Gastrocnemius medialis (tissue), 4 donors: ENCODE data around the gene SLX4IP. TPM values are rescaled to one million over a fixed set of nuclear protein-coding genes. Genes with fewer than 3 reads are reported as not detected.

Experiments
- ATAC-seq, 2 donors: fragments of 150-250 bp; one replicate each; pipeline ENCODE4 v1.9.1; 2016
- DNase-seq, 2 donors: peaks; one replicate each; pipeline ENCODE4 v3.0.0-alpha.2; 2019
- H3K27ac ChIP-seq, 4 donors: fragments of 200-600 bp; sonication (generic); 1 replicate in 1 of 4; 2 replicates in 3 of 4; pipeline ENCODE4 v1.5.1; 2016 to 2018; ENCODE audit warnings: mild to moderate bottlenecking in 2 of 4, moderate library complexity in 1 of 4
- H3K27me3 ChIP-seq, 3 donors: fragments of 200-600 bp; sonication (generic) in 2 of 3; 1 replicate in 1 of 3; 2 replicates in 2 of 3; pipeline versions ENCODE4 v1.5.1 to v1.6.0; 2016 to 2019; ENCODE audit warnings: mild to moderate bottlenecking in 1 of 3, moderate library complexity in 1 of 3
- H3K36me3 ChIP-seq, 2 donors: fragments of 200-600 bp; sonication (generic) in 1 of 2; one replicate each; pipeline ENCODE4 v1.5.1; 2017 to 2018
- H3K4me1 ChIP-seq, 2 donors: fragments of 200-600 bp; sonication (generic) in 1 of 2; one replicate each; pipeline ENCODE4 v1.5.1; 2016 to 2017; ENCODE audit warnings: mild to moderate bottlenecking in 2 of 2
- H3K4me3 ChIP-seq, 4 donors: fragments of 200-600 bp; sonication (generic) in 3 of 4; 1 replicate in 1 of 4; 2 replicates in 3 of 4; pipeline ENCODE4 v1.5.1; 2016 to 2019; ENCODE audit warnings: mild to moderate bottlenecking in 2 of 4
- H3K9me3 ChIP-seq, 3 donors: fragments of 200-600 bp; sonication (generic) in 2 of 3; 1 replicate in 1 of 3; 2 replicates in 2 of 3; pipeline ENCODE4 v1.5.1; 2016 to 2019
- POLR2A ChIP-seq, 2 donors: fragments of 450-650 bp; IDR thresholded peaks; one replicate each; pipeline ENCODE4 v1.6.1; 2017; ENCODE audit warnings: antibody characterized with exemption in 2 of 2, mild to moderate bottlenecking in 2 of 2, moderate library complexity in 2 of 2
- in situ Hi-C, 4 donors: fragments of 200-750 bp; cut with MboI; loops; one replicate each; pipeline versions ENCODE4 v1.15.0 to v1.8.0; 2017; ENCODE audit warnings: low sequenced_read_pairs in 4 of 4
- intact Hi-C: fragments of 100-400 bp; cut with DNase I; formaldehyde crosslinking; loops from one replicate; pipeline ENCODE4 v1.15.1; 2023; ENCODE audit warnings: low total_unique reads
- total RNA-seq, 4 donors: library from RNA; depleted of rRNA; stranded (reverse); fragments of >200 nt; gene quantifications; one replicate each; pipeline versions ENCODE4 v1.1.0 to v1.2.3, GENCODE V29; 2016
- TF ChIP-seq, protein P1 (sequence below), 5 experiments: fragments of 450-650 bp in 3 of 5; fragments of 200-600 bp in 2 of 5; sonication (generic) in 2 of 5; IDR thresholded peaks in 4 of 5; conservative IDR thresholded peaks in 1 of 5; 1 replicate in 4 of 5; 2 replicates in 1 of 5; pipeline ENCODE4 v1.5.1; 2016 to 2019; ENCODE audit warnings: antibody characterized with exemption in 5 of 5, mild to moderate bottlenecking in 3 of 5, moderate library complexity in 3 of 5

The SLX4IP gene
- total RNA-seq, 4 donors from 2014 or later = 0.22 to 1.3 (median 0.71) TPM

DNA sequence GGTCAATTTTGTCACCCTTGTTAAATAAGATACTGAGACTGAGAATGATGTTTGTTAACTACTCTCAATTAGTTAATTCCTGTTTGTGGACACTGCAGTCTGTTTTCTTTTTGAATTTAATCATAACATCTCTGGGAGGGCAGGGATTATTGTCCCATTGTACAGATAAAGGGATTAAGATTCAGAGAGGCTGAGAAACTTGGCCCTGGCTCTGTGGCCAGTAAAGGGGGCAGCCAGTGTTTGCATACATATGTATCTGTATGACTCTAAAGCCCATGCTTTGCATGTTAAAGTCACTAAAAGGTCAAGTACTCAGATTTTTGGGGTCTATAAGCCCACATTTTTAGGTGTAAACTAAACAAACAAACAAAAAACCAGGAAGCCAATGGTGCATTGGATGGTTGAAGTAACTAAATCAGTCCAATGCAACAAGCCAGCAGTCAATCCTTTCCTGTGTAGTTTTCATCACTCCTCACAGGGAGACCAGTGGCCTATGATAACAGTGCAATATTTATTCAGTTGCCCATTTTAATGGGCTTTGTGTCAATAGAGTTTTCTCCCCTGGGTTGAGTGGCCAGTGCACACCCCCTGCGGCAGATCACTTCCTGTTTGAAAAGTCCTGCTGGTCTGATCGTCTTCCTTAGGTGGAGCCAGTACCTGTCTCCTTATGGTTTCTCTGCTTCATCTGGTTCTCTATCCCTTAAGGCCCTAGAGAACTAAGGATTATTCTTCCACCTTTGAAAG lies 106.7 kb downstream of the SLX4IP start:
- DNase-seq (no peak), ATAC-seq (no peak)
- Histone ChIP-seq H3K9me3 (no peaks in the 10 kb centered on the region), H3K27me3 (no peaks in the 10 kb centered on the region), H3K4me1 (no peaks in the 10 kb centered on the region), H3K27ac (no peak overlapping the region), H3K36me3 (no peaks in the 10 kb centered on the region), H3K4me3 (no peak overlapping the region)
- TF ChIP-seq, protein P1, sequence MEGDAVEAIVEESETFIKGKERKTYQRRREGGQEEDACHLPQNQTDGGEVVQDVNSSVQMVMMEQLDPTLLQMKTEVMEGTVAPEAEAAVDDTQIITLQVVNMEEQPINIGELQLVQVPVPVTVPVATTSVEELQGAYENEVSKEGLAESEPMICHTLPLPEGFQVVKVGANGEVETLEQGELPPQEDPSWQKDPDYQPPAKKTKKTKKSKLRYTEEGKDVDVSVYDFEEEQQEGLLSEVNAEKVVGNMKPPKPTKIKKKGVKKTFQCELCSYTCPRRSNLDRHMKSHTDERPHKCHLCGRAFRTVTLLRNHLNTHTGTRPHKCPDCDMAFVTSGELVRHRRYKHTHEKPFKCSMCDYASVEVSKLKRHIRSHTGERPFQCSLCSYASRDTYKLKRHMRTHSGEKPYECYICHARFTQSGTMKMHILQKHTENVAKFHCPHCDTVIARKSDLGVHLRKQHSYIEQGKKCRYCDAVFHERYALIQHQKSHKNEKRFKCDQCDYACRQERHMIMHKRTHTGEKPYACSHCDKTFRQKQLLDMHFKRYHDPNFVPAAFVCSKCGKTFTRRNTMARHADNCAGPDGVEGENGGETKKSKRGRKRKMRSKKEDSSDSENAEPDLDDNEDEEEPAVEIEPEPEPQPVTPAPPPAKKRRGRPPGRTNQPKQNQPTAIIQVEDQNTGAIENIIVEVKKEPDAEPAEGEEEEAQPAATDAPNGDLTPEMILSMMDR (IDR thresholded peaks at IDR 0.05 in 4 of 5, conservative IDR thresholded peaks at IDR 0.05 in 1 of 5) = no peak
- TF ChIP-seq POLR2A (IDR thresholded peaks at IDR 0.05) = no peak
- intact Hi-C loops = no loop called here
- in situ Hi-C loops = no loop called here

DNA sequence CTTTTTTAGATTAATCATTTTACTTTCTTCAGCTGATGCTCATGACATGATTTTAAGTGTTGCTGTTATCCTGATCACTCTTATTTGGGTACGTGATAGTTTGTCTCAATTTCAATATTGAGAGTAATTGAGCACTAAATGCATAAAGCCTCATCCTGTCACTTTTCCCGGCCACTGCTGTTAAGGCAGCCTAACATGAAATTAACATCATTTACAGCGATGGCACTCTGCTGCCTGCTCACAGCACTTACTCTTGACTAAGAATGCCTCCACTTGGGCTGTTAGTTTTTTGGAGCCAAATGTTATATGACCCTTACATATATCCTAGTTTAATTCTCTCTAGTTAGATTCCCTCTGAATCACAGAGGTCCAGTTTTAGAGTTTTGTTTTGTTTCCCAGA lies 107.3 kb downstream of the SLX4IP start:
- Histone ChIP-seq H3K4me3 (no peak overlapping the region), H3K4me1 (no peaks in the 10 kb centered on the region), H3K27ac (no peak overlapping the region), H3K27me3 (no peaks in the 10 kb centered on the region), H3K9me3 (no peaks in the 10 kb centered on the region), H3K36me3 (no peaks in the 10 kb centered on the region)
- intact Hi-C loops (no loop called here), in situ Hi-C loops (no loop called here)
- DNase-seq (no peak), ATAC-seq (no peak)
- TF ChIP-seq POLR2A (IDR thresholded peaks at IDR 0.05) = no peak
- TF ChIP-seq, protein P1 (IDR thresholded peaks at IDR 0.05 in 4 of 5, conservative IDR thresholded peaks at IDR 0.05 in 1 of 5) = no peak

DNA sequence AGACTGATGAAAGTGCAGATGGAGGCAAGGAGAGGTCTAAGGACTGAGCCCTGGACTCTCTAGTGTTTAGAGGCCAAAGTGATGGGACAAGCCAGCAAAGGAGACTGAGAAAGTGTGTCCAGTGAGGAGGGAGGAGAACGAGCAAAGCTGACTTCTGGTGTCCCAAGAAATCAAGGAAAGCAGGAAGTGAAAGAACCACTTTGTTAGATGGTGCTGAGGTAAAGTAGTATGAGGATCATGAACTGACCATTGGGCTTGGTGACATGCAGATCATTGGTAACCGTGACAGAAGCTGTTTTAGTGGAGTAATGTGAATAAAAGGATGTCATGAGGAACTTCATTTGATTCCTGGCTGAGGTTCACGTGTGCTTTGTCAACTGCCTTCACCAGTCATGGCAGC lies 108.4 kb downstream of the SLX4IP start:
- intact Hi-C loops = no loop called here
- Histone ChIP-seq H3K9me3 (no peaks in the 10 kb centered on the region), H3K4me1 (no peaks in the 10 kb centered on the region), H3K27ac (no peak overlapping the region), H3K36me3 (no peaks in the 10 kb centered on the region), H3K27me3 (no peaks in the 10 kb centered on the region), H3K4me3 (no peak overlapping the region)
- in situ Hi-C loops = no loop called here
- DNase-seq (no peak), ATAC-seq (no peak)
- TF ChIP-seq, protein P1 (IDR thresholded peaks at IDR 0.05 in 4 of 5, conservative IDR thresholded peaks at IDR 0.05 in 1 of 5) = no peak
- TF ChIP-seq POLR2A (IDR thresholded peaks at IDR 0.05) = no peak

DNA sequence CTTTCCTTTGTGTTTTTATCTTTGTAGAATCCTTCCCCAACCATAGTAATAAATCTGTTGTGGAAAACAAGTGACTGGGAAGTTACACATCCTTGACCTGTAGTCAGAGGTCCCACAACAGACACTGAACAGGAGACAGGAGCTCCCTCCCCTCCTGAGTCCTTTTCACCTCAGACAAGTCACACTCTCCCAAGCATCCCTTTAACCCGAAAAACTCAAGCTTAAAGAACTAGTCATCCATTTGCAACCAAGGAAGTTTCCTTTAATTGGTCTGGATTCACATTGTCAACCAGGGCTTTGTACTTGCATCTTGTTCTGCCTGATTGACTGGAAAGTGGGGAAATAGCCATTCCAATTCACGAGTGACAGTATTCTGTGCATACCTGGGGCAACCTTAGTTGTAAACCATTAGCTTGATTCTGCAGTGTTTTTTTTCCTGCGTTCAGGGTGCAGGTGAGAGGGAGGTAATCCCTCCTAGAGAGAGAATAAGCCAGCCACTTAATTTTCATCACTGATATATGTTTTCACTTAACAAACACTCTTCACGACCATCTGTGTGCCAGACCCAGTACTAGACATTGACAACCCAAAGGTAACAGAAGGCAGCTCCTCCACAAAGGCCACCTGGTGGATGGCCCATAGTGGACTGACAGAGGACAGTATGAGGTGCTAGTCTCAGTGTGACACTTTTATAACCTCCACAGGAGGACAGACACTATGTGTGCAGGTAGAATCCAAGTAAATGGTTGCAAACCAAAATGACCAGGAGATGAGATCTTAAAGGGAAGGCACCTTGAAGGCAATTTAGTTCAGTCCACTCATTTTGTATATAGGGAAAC lies 112.4 kb downstream of the SLX4IP start:
- in situ Hi-C loops = no loop called here
- no peak for ATAC-seq

More for the DNA sequence above, 112.4 kb downstream of the SLX4IP start:
- Histone ChIP-seq H3K36me3 (no peaks in the 10 kb centered on the region), H3K4me3 (no peak overlapping the region), H3K9me3 (no peaks in the 10 kb centered on the region), H3K4me1 (no peaks in the 10 kb centered on the region), H3K27ac (no peak overlapping the region), H3K27me3 (no peaks in the 10 kb centered on the region)
- TF ChIP-seq POLR2A (IDR thresholded peaks at IDR 0.05) = no peak
- TF ChIP-seq, protein P1 (IDR thresholded peaks at IDR 0.05 in 4 of 5, conservative IDR thresholded peaks at IDR 0.05 in 1 of 5) = no peak
- no peak for DNase-seq
- intact Hi-C loops = no loop called here
